HEK293 (cell line): ENCODE results near the gene LMO1.

Experiments used
- CTCF ChIA-PET: fragments of 350-600 bp; formaldehyde crosslinking; extraction: SDS; loops from one replicate; lab custom pipeline; 2021; ENCODE audit warnings: antibody characterized with exemption; lab: Yijun Ruan, JAX
- POLR2A ChIA-PET: fragments of 300-600 bp; formaldehyde crosslinking; extraction: SDS; loops from one replicate; lab custom pipeline; 2020; ENCODE audit warnings: antibody characterized with exemption, inconsistent platforms; lab: Yijun Ruan, JAX
- H3K27ac ChIP-seq: fragments of 200-500 bp; sonication (Bioruptor generic); 2 replicates; pipeline ENCODE4 v1.5.1; 2014; ENCODE audit warnings: low read depth, low read length, control low read depth, inconsistent platforms; ENCODE audit errors: extremely low read depth
- H3K36me3 ChIP-seq, 2 experiments: fragments of 200-500 bp in 1 of 2; sonication (Bioruptor generic) in 1 of 2; 1 replicate in 1 of 2; 2 replicates in 1 of 2; pipeline ENCODE4 v1.5.1; 2014 to 2017; ENCODE audit warnings: inconsistent platforms in 2 of 2, low read length in 2 of 2; ENCODE audit not compliant: control insufficient read depth in 2 of 2, insufficient read depth in 1 of 2
- H3K4me1 ChIP-seq: fragments of 200-500 bp; sonication (Bioruptor generic); 2 replicates; pipeline ENCODE4 v1.5.1; 2014; ENCODE audit warnings: mild to moderate bottlenecking, low read length, inconsistent platforms; ENCODE audit not compliant: control insufficient read depth, insufficient read depth
- H3K4me3 ChIP-seq: 2 replicates; pipeline ENCODE4 v1.5.1; 2011; ENCODE audit warnings: low read depth, mild to moderate bottlenecking, control low read depth, low read length, moderate library complexity
- H3K9me3 ChIP-seq: fragments of 200-500 bp; sonication (Bioruptor generic); 2 replicates; pipeline ENCODE4 v1.5.1; 2014; ENCODE audit warnings: low read depth, low read length, inconsistent platforms; ENCODE audit not compliant: control insufficient read depth, insufficient read depth
- BCL11B ChIP-seq: fragments of 450-650 bp; formaldehyde crosslinking; IDR thresholded peaks from 2 replicates; pipeline ENCODE4 v1.5.1; 2016; ENCODE audit warnings: low read depth, missing biosample characterization, missing genetic modification characterization
- HIC1 ChIP-seq: fragments of 450-650 bp; formaldehyde crosslinking; IDR thresholded peaks from 2 replicates; pipeline ENCODE4 v1.5.1; 2016; ENCODE audit warnings: missing biosample characterization, missing genetic modification characterization
- HOXD13 ChIP-seq: sonication (generic); formaldehyde crosslinking; IDR thresholded peaks from 2 replicates; pipeline ENCODE4 v1.8.0; 2022; ENCODE audit warnings: missing genetic modification reagents, borderline replicate concordance
- SALL2 ChIP-seq: fragments of 450-650 bp; formaldehyde crosslinking; IDR thresholded peaks from 2 replicates; pipeline ENCODE4 v1.5.0; 2017; ENCODE audit warnings: missing biosample characterization, mild to moderate bottlenecking, missing genetic modification characterization, borderline replicate concordance
- SETDB1 ChIP-seq: IDR thresholded peaks from one replicate; pipeline ENCODE4 v1.6.1; 2017; ENCODE audit warnings: mild to moderate bottlenecking, low read length, moderate library complexity, mixed read lengths; ENCODE audit not compliant: insufficient read length
- SP7 ChIP-seq: fragments of 450-650 bp; formaldehyde crosslinking; IDR thresholded peaks from 2 replicates; pipeline ENCODE4 v1.5.1; 2016; ENCODE audit warnings: missing biosample characterization, missing genetic modification characterization
- TSHZ1 ChIP-seq: fragments of 450-650 bp; formaldehyde crosslinking; IDR thresholded peaks from 2 replicates; pipeline ENCODE4 v1.5.1; 2016; ENCODE audit warnings: missing biosample characterization, missing genetic modification characterization, borderline replicate concordance
- ZBTB6 ChIP-seq: fragments of 450-650 bp; formaldehyde crosslinking; IDR thresholded peaks from 2 replicates; pipeline ENCODE4 v1.5.1; 2017; ENCODE audit warnings: missing biosample characterization, missing genetic modification characterization
- ZFHX2 ChIP-seq: fragments of 450-650 bp; formaldehyde crosslinking; conservative IDR thresholded peaks from 2 replicates; pipeline ENCODE4 v1.5.1; 2016; ENCODE audit warnings: missing biosample characterization, missing genetic modification characterization
- ZFP69B ChIP-seq: fragments of 450-650 bp; formaldehyde crosslinking; IDR thresholded peaks from 2 replicates; pipeline ENCODE4 v1.5.1; 2016; ENCODE audit warnings: missing biosample characterization, missing genetic modification characterization
- ZNF114 ChIP-seq: fragments of 450-650 bp; formaldehyde crosslinking; IDR thresholded peaks from 2 replicates; pipeline ENCODE4 v1.5.0; 2017; ENCODE audit warnings: missing biosample characterization, missing genetic modification characterization
- ZNF146 ChIP-seq: fragments of 450-650 bp; formaldehyde crosslinking; IDR thresholded peaks from 2 replicates; pipeline ENCODE4 v1.5.1; 2016; ENCODE audit warnings: missing biosample characterization, missing genetic modification characterization
- ZNF16 ChIP-seq: fragments of 450-650 bp; formaldehyde crosslinking; IDR thresholded peaks from 2 replicates; pipeline ENCODE4 v1.5.1; 2016; ENCODE audit warnings: low read depth, missing biosample characterization, missing genetic modification characterization
- ZNF169 ChIP-seq: fragments of 450-650 bp; formaldehyde crosslinking; IDR thresholded peaks from 2 replicates; pipeline ENCODE4 v1.5.1; 2016; ENCODE audit warnings: missing biosample characterization, missing genetic modification characterization
- ZNF19 ChIP-seq: fragments of 450-650 bp; formaldehyde crosslinking; IDR thresholded peaks from 2 replicates; pipeline ENCODE4; 2016; ENCODE audit warnings: missing biosample characterization, missing genetic modification characterization, low read depth
- ZNF2 ChIP-seq: fragments of 450-650 bp; formaldehyde crosslinking; IDR thresholded peaks from 2 replicates; pipeline ENCODE4 v1.5.1; 2016; ENCODE audit warnings: missing biosample characterization, missing genetic modification characterization
- ZNF24 ChIP-seq: fragments of 450-650 bp; formaldehyde crosslinking; IDR thresholded peaks from 2 replicates; pipeline ENCODE4 v1.5.1; 2016; ENCODE audit warnings: missing biosample characterization, missing genetic modification characterization
- ZNF335 ChIP-seq: fragments of 450-650 bp; formaldehyde crosslinking; conservative IDR thresholded peaks from 2 replicates; pipeline ENCODE4 v1.5.1; 2016; ENCODE audit warnings: missing biosample characterization, missing genetic modification characterization
- ZNF354C ChIP-seq: fragments of 450-650 bp; formaldehyde crosslinking; IDR thresholded peaks from 2 replicates; pipeline ENCODE4 v1.5.1; 2016; ENCODE audit warnings: missing biosample characterization, missing genetic modification characterization, low read depth, borderline replicate concordance
- ZNF394 ChIP-seq: fragments of 450-650 bp; formaldehyde crosslinking; IDR thresholded peaks from 2 replicates; pipeline ENCODE4 v1.5.1; 2016; ENCODE audit warnings: missing biosample characterization, missing genetic modification characterization, mild to moderate bottlenecking, moderate library complexity, borderline replicate concordance
- ZNF404 ChIP-seq: fragments of 450-650 bp; formaldehyde crosslinking; IDR thresholded peaks from 2 replicates; pipeline ENCODE4 v1.5.1; 2017; ENCODE audit warnings: missing biosample characterization, missing genetic modification characterization
- ZNF510 ChIP-seq: fragments of 450-650 bp; formaldehyde crosslinking; IDR thresholded peaks from 2 replicates; pipeline ENCODE4 v1.5.1; 2018; ENCODE audit warnings: mild to moderate bottlenecking, missing genetic modification characterization, missing biosample characterization; ENCODE audit not compliant: insufficient replicate concordance
- ZNF530 ChIP-seq: fragments of 450-650 bp; formaldehyde crosslinking; IDR thresholded peaks from 2 replicates; pipeline ENCODE4 v1.5.1; 2016; ENCODE audit warnings: low read depth, missing biosample characterization, missing genetic modification characterization
- ZNF555 ChIP-seq: fragments of 450-650 bp; formaldehyde crosslinking; conservative IDR thresholded peaks from 2 replicates; pipeline ENCODE4 v1.5.1; 2017; ENCODE audit warnings: missing biosample characterization, mild to moderate bottlenecking, missing genetic modification characterization, inconsistent platforms
- ZNF560 ChIP-seq: fragments of 450-650 bp; formaldehyde crosslinking; IDR thresholded peaks from 2 replicates; pipeline ENCODE4 v1.5.1; 2017; ENCODE audit warnings: missing biosample characterization, missing genetic modification characterization, borderline replicate concordance
- ZNF792 ChIP-seq: fragments of 450-650 bp; formaldehyde crosslinking; IDR thresholded peaks from 2 replicates; pipeline ENCODE4 v1.5.1; 2016; ENCODE audit warnings: missing biosample characterization, missing genetic modification characterization

LMO1 gene

GRCh38 chr11:8202516-8203413 is 60.9 kb downstream of the LMO1 start:
- H3K9me3 ChIP-seq = no peaks in the 10 kb centered on the region
- ChIA-PET POLR2A (no interaction called here), CTCF (interaction anchor here (2.2 kb wide), 1 partner anchor 10 kb away, joined by 15 read pairs; no protein-coding TSS in a partner anchor)
- H3K36me3 ChIP-seq = no peaks in the 10 kb centered on the region
- H3K27ac ChIP-seq = no peak overlapping the region
- no peak overlapping the region for H3K4me3 ChIP-seq
- no peaks in the 10 kb centered on the region for H3K4me1 ChIP-seq
- TF ChIP-seq SALL2 (tag by site-specific recombination) = no peak
- TF ChIP-seq ZNF510 (tag by site-specific recombination) = no peak
- TF ChIP-seq TSHZ1 (tag by site-specific recombination) = no peak
- no peak for TF ChIP-seq ZNF114 (tag by site-specific recombination)
- TF ChIP-seq ZNF354C (tag by site-specific recombination) = no peak
- no peak for TF ChIP-seq ZNF394 (tag by site-specific recombination)
- no peak for TF ChIP-seq SETDB1
- no peak for TF ChIP-seq SP7 (tag by site-specific recombination)
- no peak for TF ChIP-seq ZNF335 (tag by site-specific recombination)

GRCh38 chr11:8201644-8202365 is 61.9 kb downstream of the LMO1 start:
- ChIA-PET CTCF (interaction anchor here (0.6 to 2.2 kb wide), 3 partner anchors 9 to 23 kb away, joined by 4 to 15 read pairs (median 7); no protein-coding TSS in a partner anchor), POLR2A (no interaction called here)
- Histone ChIP-seq H3K4me3 (no peak overlapping the region), H3K27ac (no peak overlapping the region), H3K36me3 (no peaks in the 10 kb centered on the region), H3K9me3 (no peaks in the 10 kb centered on the region), H3K4me1 (no peaks in the 10 kb centered on the region)
- TF ChIP-seq ZBTB6 (tag by site-specific recombination) = no peak
- TF ChIP-seq ZNF19 (tag by site-specific recombination) = no peak
- TF ChIP-seq BCL11B (tag by site-specific recombination) = no peak
- TF ChIP-seq ZNF146 (tag by site-specific recombination) = no peak
- TF ChIP-seq ZFHX2 (tag by site-specific recombination) = no peak
- TF ChIP-seq HOXD13 (CRISPR knock-in tag) = no peak
- no peak for TF ChIP-seq ZNF169 (tag by site-specific recombination)
- TF ChIP-seq HIC1 = no peak
- TF ChIP-seq ZNF560 (tag by site-specific recombination) = no peak
- TF ChIP-seq ZNF24 (tag by site-specific recombination) = no peak
- no peak for TF ChIP-seq ZFP69B (tag by site-specific recombination)
- no peak for TF ChIP-seq ZNF404 (tag by site-specific recombination)
- TF ChIP-seq ZNF555 (tag by site-specific recombination) = no peak
- TF ChIP-seq ZNF792 = no peak
- no peak for TF ChIP-seq ZNF16 (tag by site-specific recombination)
- TF ChIP-seq ZNF530 (tag by site-specific recombination) = no peak
- no peak for TF ChIP-seq ZNF2 (tag by site-specific recombination)
